HPDE6-E6E7 (cell line): Measurements from ENCODE around the gene ST8SIA5.

Experiments used
- DNase-seq: peaks from one replicate; pipeline ENCODE4 v3.0.0; 2011; ENCODE audit warnings: missing footprints; ENCODE audit errors: extremely low spot score

Gene ST8SIA5

DNA sequence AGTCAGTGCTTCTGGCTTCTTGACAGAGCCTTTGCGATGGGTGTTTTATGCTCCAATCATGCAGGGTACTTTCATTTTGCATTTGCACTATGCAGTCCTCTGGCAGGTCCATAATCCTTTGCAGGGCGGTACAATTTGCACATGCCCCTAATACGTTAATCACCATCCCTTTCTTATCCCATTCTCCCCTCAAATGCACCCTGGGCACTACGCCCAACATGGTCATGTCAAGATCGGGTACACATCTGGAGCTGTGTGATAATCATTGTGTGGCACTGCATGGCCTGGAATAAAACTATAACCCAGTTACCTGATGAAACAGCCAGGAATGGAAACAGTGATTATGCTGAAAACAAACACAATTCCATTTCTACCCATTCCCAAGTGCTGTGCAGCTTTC is 127.5 kb downstream of the ST8SIA5 start:
- no peak for DNase-seq

DNA sequence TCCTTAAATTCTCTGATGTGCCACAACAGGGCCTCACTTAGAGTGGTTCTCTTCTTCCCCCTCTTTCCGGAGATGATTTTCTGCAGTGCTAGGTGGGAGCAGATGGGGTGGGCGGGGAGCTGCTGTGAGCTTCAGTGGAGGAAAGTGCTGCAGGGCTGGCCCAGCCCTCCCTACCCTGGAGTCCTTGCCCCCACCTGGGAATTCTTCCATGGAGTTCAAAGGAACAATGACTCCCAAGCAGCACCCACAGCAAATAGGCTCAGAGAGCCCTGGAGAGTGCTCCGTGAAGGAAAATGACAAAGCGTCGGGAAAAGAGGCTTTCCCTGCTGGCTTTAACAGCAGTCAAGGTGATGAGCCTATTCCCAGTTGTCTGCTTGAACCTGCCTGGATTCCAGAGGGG is 128.6 kb downstream of the ST8SIA5 start:
- no peak for DNase-seq

DNA sequence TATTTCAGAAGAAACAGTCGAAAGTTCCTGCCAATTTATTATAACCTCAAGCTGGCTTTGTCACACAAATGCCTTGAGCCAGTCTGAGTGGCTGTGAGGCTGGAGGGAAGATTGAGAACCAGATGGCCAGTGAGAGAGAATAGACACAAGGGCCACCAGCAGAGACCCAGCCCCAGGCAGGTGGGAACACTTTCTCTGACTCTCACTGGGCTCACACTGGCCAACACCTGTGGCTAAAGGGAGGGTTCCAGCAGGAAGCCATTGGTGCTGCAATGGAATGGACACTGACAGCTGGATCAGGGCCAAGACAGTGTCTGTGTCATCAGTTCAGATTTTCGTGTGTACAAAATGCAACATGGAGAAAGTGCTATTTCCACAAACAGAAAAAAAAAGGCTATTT is 129.7 kb downstream of the ST8SIA5 start:
- DNase-seq, result no peak

DNA sequence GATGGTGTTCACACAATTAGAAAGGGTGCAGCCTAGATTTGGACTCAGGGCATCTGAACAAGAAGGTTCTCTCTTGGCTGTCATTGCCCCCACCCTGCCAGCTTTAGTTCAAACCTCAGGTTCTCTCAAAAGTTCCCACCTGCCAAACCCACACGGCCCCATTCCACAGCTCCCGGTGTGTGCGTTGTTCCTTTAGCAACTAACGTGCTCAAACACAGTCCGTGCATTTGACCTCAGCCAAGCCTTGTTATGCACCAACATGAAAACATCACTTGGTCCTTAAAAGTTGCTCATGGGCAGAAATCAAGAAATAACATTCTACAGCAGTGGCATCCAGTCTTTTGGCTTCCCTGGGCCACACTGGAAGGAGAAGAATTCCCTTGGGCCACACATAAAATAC is 131.8 kb downstream of the ST8SIA5 start:
- DNase-seq, result no peak

DNA sequence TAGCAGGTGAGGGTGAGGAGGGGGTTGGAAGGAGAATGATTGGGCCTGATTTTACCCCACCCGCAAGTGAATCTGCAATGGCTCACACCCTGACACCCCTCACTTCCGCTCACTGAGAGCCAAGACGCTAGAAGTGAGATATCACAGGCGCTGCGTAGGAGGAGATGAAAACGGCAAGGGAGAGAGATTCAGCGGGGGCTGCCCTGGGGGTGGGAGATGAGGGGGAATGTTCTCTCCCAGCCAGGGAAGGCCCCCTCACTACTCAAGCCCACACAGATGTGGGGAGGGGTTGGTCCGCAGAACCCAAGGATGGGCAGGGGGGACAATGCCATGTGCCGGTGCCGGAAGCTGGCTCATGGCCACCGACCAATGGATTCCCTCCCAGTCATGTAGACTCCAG is 132.7 kb downstream of the ST8SIA5 start:
- no peak for DNase-seq

DNA sequence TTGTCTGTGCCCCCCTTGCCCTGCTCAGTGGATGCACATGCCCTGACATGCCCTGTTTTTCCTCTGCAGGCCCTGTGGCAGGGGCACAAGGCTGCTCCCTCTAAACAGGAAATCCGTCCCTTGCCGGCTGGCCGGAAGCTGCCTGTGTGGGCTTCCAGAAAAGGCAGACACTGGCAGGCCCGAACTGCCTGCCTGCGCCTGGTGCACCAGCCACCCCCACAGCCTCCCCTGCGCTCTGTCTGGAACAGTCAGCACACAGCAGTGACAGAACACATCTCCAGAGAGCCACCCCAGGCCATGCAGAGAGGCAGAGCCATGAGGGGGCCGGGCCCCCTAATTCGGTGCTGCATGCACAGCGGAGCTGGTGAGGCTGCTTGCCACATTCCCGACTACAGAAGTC is 133.3 kb downstream of the ST8SIA5 start:
- no peak for DNase-seq

DNA sequence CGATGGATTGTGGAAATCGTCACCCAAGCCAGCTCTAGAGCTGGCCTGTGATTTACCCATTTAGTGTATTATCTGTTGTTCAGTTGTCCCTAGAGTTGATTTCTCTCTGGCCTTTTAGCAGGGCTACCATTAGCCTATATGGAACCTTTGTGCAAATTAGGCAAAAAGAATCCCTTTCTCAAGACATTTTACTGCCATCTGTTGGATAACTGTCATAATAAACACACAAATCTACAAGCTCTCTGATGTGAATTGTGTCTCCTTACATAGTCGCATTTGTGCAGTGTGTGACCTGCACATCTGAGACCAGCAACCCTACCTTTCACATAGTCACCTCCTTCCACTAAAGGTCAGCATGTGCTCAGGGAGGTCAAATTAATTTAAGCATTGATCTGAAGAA is 133.9 kb downstream of the ST8SIA5 start:
- DNase-seq, result no peak

DNA sequence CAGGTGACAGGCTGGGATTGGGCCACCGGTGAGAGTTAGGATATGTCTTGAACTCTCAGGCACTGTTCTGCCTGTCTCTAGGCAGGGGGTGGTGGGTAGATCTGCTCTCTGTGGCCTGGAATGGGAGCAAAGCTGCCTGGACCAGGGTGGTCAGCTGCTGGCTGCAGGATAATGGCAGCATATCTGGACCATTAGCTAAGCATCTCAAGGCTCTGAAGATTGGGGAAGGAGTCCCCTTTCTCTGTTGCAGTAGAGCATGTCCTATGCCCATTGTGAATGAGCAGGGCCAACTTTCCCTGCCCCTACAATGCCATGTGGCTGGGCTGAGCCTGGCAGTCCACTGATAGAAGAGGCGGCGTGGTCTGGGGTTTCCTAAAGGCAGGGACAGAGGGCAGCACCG is 134.4 kb downstream of the ST8SIA5 start:
- DNase-seq, result no peak

DNA sequence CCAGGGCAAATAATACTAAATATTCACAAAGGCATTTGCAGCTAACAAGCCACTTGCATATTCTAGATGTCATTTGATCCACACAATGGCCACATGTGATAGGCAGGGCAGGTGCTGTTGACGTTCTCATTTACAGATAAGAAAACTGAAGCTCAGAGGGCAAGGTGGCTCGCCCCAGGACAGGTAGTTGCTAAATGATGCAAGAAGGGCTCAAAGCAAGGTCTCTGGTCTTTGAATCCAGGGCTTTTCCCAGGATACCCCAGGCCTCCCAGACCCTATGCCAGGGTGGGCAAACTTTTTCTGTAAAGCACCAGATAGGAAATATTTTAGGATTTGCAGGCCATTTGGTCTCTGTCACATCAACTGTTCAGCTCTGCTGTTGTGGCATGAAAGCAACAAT is 135.0 kb downstream of the ST8SIA5 start:
- DNase-seq, result no peak

DNA sequence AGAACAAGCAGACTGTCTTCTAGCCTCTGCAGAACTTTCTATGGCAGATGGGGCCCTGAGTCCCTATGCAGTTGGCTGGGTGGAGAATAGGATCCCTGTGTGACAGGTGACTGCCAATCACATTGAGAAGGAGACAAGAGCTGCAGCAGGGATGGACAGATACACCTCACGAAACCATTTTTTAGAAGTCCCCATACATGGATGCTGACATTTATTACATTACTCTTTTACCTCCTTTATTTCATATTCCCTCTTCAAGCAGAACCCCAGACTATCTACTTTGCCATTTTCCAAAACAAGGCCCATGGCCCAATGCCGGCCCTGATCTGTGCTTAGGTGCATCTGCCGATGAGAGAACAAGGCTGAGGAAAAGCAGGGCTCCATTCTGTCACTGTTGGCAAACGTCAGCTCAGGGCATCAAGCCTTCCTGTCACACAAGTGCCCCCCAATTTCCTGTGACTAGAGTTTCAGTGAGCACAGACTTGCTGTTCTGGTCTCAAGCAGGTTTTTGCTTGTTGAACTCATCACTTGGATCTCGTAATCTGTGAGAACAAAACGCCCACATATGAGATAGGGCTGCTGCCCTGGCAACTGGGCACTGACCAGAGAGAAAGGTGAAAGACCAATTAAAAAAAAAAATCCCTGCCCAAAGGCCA is 135.6 kb downstream of the ST8SIA5 start:
- DNase-seq, result no peak

DNA sequence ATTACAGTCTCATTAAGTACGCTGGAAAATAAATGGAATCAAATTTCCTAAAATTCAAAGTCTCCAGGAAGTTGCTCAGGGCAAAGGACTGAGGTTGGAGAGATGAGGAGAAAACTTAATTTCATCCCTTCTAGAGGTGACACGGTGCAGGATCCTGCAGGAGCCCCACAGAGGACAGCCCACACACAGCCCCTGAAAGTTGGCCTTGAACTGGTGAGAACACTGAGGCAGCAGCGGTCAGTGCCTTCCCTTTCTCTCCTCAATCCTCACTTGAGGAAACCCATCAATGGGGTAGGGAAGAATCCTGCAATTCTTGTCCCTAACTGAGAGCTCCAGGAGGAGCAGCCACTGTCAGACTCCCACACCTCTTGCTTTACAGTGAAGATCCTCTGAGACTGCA is 137.3 kb downstream of the ST8SIA5 start:
- DNase-seq, result no peak
